ENCODE data around the gene TTI1. TPM values are rescaled to one million over a fixed set of nuclear protein-coding genes. Genes with fewer than 3 reads are reported as not detected.
A peak's percentile ranks its signal among the peaks of the same experiment; 100 is the strongest.
"Not testable (repeated sequence)": the region's sequence is repeated elsewhere in the genome, so short reads cannot be mapped to it uniquely, and the experiment has no call there.

Gene TTI1
- total RNA-seq, 2 donors from 2014 or later, result 37.5 to 56.2 TPM

GRCh38 chr20:37970856-37971245 lies 62.4 kb downstream of the TTI1 start:
- Mint-ChIP-seq H3K27ac (no peak overlapping the region), H3K4me3 (no peak overlapping the region)
- no peak for DNase-seq

GRCh38 chr20:37969949-37970855 lies 63.1 kb downstream of the TTI1 start:
- Histone ChIP-seq H3K27ac (ENCODE audit: low read depth, low read length) (no peak overlapping the region), H3K9me3 (ENCODE audit: control insufficient read depth, low read length) (peaks cover 16% of the 10 kb centered on the region), H3K9ac (ENCODE audit: extremely low read depth, low read length, poor library complexity, severe bottlenecking) (no peak overlapping the region), H3K27me3 (ENCODE audit: control insufficient read depth, insufficient read depth, low read length, poor library complexity, severe bottlenecking) (no peaks in the 10 kb centered on the region), H3K4me3 (ENCODE audit: low read length) (no peak overlapping the region), H3K36me3 (ENCODE audit: control insufficient read depth, insufficient read depth, low read length) (no peaks in the 10 kb centered on the region), H3K4me1 (ENCODE audit: control insufficient read depth, insufficient read depth, low read length) (no peaks in the 10 kb centered on the region)
- DNase-seq, result peak; percentile 7
- Mint-ChIP-seq H3K27me3 (ENCODE audit: insufficient read depth) (peaks cover 4% of the 10 kb centered on the region), H3K4me1 (peaks cover 26% of the 10 kb centered on the region), H3K27ac (no peak overlapping the region), H3K4me3 (no peak overlapping the region), H3K36me3 (ENCODE audit: low read depth) (peaks cover 5% of the 10 kb centered on the region), H3K9me3 (peaks cover 21% of the 10 kb centered on the region)
- TF ChIP-seq, protein P1, sequence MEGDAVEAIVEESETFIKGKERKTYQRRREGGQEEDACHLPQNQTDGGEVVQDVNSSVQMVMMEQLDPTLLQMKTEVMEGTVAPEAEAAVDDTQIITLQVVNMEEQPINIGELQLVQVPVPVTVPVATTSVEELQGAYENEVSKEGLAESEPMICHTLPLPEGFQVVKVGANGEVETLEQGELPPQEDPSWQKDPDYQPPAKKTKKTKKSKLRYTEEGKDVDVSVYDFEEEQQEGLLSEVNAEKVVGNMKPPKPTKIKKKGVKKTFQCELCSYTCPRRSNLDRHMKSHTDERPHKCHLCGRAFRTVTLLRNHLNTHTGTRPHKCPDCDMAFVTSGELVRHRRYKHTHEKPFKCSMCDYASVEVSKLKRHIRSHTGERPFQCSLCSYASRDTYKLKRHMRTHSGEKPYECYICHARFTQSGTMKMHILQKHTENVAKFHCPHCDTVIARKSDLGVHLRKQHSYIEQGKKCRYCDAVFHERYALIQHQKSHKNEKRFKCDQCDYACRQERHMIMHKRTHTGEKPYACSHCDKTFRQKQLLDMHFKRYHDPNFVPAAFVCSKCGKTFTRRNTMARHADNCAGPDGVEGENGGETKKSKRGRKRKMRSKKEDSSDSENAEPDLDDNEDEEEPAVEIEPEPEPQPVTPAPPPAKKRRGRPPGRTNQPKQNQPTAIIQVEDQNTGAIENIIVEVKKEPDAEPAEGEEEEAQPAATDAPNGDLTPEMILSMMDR (conservative IDR thresholded peaks at IDR 0.05), result no peak
- WGBS, 2 experiments (ENCODE audit: insufficient coverage in 1 of 2, insufficient read length in 1 of 2), result 69 to 88% methylated on average over 5 to 7 of the region's 7 CpGs

More at GRCh38 chr20:37970856-37971245, 62.4 kb downstream of the TTI1 start:
- Histone ChIP-seq H3K9ac (ENCODE audit: extremely low read depth, low read length, poor library complexity, severe bottlenecking) (no peak overlapping the region), H3K9me3 (ENCODE audit: control insufficient read depth, low read length) (peaks cover 16% of the 10 kb centered on the region), H3K4me3 (ENCODE audit: low read length) (no peak overlapping the region), H3K4me1 (ENCODE audit: control insufficient read depth, insufficient read depth, low read length) (no peaks in the 10 kb centered on the region), H3K27me3 (ENCODE audit: control insufficient read depth, insufficient read depth, low read length, poor library complexity, severe bottlenecking) (no peaks in the 10 kb centered on the region), H3K27ac (ENCODE audit: low read depth, low read length) (no peak overlapping the region), H3K36me3 (ENCODE audit: control insufficient read depth, insufficient read depth, low read length) (no peaks in the 10 kb centered on the region)
- H3K9me3 Mint-ChIP-seq, result peaks cover 21% of the 10 kb centered on the region
- H3K4me1 Mint-ChIP-seq, result peaks cover 26% of the 10 kb centered on the region
- H3K27me3 Mint-ChIP-seq (ENCODE audit: insufficient read depth), result peaks cover 4% of the 10 kb centered on the region
- TF ChIP-seq, protein P1 (conservative IDR thresholded peaks at IDR 0.05), result no peak
- peaks cover 5% of the 10 kb centered on the region for H3K36me3 Mint-ChIP-seq (ENCODE audit: low read depth)

GRCh38 chr20:37968841-37969401 lies 64.3 kb downstream of the TTI1 start:
- Histone ChIP-seq H3K27me3 (ENCODE audit: control insufficient read depth, insufficient read depth, low read length, poor library complexity, severe bottlenecking) (peaks cover 5% of the 10 kb centered on the region), H3K9me3 (ENCODE audit: control insufficient read depth, low read length) (peaks cover 16% of the 10 kb centered on the region), H3K4me3 (ENCODE audit: low read length) (no peak overlapping the region), H3K36me3 (ENCODE audit: control insufficient read depth, insufficient read depth, low read length) (no peaks in the 10 kb centered on the region), H3K27ac (ENCODE audit: low read depth, low read length) (no peak overlapping the region), H3K9ac (ENCODE audit: extremely low read depth, low read length, poor library complexity, severe bottlenecking) (no peak overlapping the region), H3K4me1 (ENCODE audit: control insufficient read depth, insufficient read depth, low read length) (no peaks in the 10 kb centered on the region)
- peaks cover 16% of the 10 kb centered on the region for H3K27me3 Mint-ChIP-seq (ENCODE audit: insufficient read depth)
- H3K4me3 Mint-ChIP-seq, result no peak overlapping the region
- H3K27ac Mint-ChIP-seq, result peak overlapping the region; percentile 58
- H3K9me3 Mint-ChIP-seq, result peaks cover 21% of the 10 kb centered on the region
- peaks cover 5% of the 10 kb centered on the region for H3K36me3 Mint-ChIP-seq (ENCODE audit: low read depth)
- DNase-seq, result peak; percentile 78
- 70 to 80% methylated on average over 3 to 6 of the region's 6 CpGs for WGBS, 2 experiments (ENCODE audit: insufficient coverage in 1 of 2, insufficient read length in 1 of 2)
- peaks cover 26% of the 10 kb centered on the region for H3K4me1 Mint-ChIP-seq
- TF ChIP-seq, protein P1 (conservative IDR thresholded peaks at IDR 0.05), result peak; percentile 39

DNA sequence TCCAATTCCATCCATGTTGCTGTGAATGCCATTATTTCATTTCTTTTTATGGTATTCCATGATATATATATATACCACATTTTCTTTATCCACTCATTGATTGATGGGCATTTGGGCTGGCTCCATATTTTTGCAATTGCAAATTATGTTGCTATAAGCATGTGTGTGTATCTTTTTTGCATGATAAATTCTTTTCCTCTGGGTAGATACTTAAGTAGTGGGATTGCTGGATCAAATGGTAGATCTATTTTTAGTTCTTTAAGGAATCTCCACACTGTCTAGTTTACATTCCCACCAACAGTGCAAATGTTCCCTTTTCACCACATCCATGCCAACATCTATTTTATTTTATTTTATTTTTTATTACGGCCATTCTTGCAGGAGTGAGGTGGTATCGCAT lies 69.8 kb downstream of the TTI1 start:
- H3K9me3 ChIP-seq (ENCODE audit: control insufficient read depth, low read length); H3K4me3 ChIP-seq (ENCODE audit: low read length); H3K4me3 Mint-ChIP-seq; H3K36me3 ChIP-seq (ENCODE audit: control insufficient read depth, insufficient read depth, low read length); DNase-seq; H3K36me3 Mint-ChIP-seq (ENCODE audit: low read depth); H3K9ac ChIP-seq (ENCODE audit: extremely low read depth, low read length, poor library complexity, severe bottlenecking); H3K27ac ChIP-seq (ENCODE audit: low read depth, low read length); H3K4me1 ChIP-seq (ENCODE audit: control insufficient read depth, insufficient read depth, low read length); H3K9me3 Mint-ChIP-seq; H3K27me3 ChIP-seq (ENCODE audit: control insufficient read depth, insufficient read depth, low read length, poor library complexity, severe bottlenecking); H3K27ac Mint-ChIP-seq; H3K4me1 Mint-ChIP-seq: not testable (repeated sequence)
- H3K27me3 Mint-ChIP-seq (ENCODE audit: insufficient read depth), result peaks cover 18% of the 10 kb centered on the region
- WGBS, 2 experiments (ENCODE audit: insufficient coverage in 1 of 2, insufficient read length in 1 of 2), result 86% methylated on average over 2 of the region's 2 CpGs; no CpG with 5 or more reads in 1 of the 2 experiments

Data from endodermal cell (in vitro differentiated cells).